ENCODE data around the gene HOXA7.

The HOXA7 gene

DNA sequence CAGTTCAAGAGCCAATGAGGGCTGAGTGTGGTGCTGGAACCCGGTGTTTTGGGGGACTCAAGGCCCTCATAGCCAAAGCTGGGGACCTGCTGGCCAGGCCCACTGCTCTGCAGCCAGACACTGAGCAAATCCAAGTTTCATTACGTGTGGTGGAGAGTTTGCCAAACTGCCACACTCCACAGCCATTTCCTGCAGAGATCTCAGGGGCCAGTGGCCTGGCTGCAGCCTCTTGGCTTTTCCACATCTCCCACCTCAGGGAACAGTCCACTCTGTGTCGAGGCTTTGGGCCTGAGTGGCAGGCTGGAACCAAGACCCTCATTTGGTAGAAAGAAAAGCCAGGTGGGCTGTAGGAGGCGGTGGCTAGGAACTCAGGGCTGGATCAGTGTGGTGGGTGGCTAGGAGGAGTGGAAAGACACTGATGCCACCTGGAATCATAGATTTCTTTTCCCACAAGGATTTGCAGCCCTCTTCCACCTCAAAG lies 25.4 kb upstream of the HOXA7 start:
- DNase-seq: no peak

DNA sequence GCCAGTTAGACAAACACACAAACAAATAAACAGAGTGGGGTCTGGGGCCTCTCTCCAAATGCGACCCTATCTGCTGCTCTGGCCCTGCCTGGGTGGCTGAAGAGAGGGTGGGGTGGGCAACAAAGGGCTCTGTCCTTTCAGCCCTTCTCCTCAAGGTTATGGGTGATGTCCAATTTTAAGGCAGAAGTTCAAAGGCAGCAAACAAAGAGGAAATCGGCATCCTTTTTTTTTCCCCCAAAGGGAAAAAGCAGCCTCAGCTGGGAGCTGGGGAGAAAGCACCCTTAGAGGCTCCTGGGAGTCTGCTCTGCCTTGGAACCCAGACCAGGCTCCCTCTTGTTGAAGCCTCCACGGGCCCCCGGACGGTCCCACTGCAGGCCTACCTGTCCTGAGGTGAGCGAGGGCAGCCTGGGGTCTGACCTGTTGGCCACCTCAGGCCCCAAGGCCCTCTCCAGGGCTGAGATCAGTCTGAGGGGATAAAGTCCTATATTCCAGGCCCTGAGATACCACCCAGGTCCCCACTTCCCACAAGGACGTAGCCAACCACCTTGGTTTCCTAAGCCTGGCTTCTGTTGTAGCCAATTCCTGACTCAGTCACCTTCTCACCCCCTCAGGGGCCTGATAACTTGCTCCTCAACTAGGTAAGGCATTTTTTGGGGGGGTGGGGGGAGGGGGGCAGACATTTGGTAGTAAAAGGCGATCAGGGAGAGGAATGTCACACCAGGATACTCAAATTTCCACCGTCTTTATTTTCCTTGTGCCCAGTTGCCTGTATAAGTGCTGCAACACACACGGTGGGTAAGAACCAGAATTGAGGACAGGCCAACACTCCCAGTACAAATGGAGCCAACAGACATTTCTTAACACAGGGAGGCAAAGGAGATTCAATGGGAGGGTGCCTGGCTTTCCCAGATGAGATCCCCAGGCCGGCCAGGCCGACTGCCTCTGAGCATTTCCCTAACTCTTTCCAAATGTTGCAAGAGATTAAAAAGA lies 24.3 kb upstream of the HOXA7 start:
- DNase-seq: no peak

DNA sequence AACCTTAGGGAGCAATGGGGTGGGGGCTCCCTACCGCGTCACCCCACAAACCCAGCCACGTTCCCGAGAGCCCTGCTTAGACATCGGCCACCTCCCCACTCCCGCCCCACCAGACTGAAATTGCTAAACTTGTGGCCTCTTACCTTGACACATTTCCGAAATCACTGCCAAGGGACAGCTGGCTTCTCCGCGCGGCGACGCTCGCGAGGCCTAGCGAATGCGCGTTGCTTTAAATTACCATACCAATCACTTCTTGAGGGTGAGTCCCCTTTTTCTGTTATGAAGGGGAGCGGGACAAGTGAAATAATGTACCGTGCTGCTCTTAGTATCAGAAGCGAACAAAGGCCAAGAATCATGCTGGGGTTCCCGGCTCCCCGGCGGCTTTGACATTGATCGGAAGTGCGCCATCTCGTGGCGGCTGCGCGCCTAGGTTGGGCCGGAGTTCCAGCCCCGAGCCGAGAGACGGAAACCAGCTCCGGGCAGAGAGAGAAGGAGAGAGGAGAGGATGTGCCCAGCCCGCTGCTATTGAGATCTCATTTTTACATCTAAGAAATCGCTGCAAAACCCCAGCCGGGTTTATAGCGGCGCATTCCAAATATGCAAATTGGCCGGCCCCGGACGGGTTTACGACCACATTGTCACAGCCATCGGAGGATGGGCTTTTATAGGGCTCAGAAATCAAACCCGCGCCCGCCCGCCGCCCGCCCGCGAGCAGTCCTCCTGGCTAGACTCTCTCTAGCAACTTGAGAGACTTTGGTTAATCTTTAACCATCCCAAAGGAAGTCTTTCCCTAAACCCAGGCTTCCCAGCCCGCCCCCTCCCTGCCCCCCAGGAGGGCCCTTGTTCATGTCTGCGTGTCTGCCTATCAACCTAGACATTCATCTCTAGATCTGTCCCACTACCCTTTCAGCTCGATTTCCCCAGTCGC lies 23.3 kb upstream of the HOXA7 start:
- peak; percentile 62 for DNase-seq

DNA sequence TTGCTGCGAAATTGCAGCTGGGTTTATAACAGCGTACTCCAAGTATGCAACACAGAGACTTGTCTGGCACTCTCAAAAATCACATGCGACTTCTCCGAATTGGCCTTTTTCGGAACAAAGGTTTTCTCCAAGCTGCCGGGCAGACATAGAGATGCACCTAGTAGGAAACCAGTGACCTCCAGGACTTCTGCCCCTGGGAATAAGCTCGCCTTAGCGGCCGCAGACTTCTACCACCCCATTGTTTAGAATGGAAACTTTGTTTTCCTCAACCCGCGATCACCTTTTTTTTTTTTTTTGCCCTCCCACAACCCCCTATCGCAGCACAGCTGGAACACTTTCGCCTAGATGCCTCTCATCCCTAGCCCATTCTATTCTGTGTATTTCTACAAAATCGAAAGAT lies 22.6 kb upstream of the HOXA7 start:
- no peak for DNase-seq

DNA sequence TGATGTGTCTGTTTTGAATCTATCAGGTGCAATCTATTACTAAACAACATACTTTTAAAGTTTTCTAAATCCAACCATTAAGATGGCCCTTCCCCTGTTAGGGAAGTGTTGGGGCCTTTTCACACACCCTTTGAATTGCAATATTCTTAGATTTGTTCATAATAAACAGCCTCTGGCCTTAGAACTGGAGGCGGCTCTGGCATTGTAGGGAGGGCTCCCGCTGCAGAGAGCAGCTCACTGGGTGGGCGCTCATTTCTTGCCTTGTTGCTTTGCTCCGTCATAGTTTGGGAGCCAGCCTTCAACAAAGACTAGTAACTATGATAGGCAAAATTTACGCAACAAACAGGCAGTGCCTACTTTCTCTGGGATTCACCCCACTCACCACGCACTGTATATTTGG lies 21.9 kb upstream of the HOXA7 start:
- DNase-seq: no peak

DNA sequence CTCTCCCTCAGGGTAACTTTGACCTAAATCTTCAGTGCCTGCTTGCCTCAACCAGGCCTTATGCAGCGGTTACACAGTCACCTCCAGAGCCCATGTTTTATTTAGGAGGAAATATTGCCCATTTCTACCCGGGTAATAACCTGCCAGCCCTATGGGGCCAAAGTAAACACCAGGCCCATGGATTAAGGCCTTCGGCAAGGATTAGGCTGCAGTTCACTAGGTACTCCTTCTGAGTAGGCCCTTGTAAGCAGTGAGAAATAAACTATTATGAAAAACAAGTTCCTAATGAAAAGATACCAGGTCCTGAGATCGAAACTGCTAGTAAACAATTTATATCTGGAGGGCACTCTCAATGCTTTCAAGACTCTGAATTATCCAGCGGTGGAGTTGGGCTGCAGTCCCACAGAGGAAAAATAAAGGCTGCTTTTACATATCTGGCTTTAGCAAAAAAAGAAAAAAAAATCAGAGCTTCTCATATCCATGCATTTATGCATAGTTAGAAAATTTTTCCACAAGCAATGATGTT lies 21.4 kb upstream of the HOXA7 start:
- no peak for DNase-seq

DNA sequence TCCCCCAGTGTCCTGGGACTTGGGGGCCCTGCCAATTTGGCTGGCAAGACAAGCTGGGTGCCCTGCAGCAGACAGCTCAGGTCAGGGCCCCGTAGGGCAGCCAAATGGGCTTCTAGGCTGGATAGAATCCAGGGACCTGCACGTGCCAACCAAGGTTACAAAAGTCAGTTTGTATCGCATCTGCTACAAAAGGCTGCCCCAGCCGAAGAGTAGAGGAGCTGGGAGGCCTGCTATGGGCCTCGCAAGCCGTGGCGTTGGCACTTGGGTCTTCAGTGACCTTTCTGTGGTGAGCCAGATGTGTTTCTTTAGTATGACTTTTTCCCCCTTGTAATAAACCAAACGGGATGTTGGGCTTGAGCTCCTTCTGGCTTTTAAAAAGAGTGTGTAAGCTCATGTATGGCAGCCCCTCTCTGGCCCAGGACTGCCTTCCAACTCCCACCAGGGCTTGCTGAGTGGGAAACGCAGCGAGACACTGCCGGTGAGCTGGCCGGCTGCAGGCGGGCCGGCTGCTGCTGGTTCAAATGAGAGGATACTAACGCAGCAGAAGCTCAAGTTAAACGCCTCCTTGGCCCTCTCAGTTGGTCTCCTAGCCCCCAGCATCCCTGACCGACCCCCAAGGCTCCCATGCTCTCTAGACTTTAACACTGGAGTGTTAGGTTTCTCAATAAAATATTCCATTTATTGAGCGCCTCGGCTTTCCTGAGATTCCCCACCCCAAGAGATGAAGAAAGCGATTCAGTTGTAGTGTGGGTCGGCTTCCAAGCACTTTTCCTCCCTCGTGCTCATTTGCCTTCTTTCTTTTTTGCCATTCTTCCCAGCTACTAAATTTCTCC lies 20.7 kb upstream of the HOXA7 start:
- DNase-seq: no peak

DNA sequence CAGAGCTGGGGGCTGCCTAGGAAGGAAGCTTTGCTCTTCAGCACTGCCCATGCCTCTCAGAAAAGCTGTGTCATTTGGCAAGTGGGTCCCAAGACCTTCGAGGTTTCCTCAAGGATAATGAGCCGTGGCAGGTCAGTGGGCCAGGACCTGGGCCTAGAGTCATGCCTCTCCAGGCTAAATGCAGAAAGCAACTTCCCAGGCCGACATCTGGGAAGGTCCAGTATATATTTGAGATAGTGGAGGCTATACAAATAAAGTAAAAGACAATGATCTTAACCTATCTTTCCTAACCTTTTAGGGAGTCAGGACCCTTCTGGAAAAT lies 20.0 kb upstream of the HOXA7 start:
- DNase-seq: no peak

DNA sequence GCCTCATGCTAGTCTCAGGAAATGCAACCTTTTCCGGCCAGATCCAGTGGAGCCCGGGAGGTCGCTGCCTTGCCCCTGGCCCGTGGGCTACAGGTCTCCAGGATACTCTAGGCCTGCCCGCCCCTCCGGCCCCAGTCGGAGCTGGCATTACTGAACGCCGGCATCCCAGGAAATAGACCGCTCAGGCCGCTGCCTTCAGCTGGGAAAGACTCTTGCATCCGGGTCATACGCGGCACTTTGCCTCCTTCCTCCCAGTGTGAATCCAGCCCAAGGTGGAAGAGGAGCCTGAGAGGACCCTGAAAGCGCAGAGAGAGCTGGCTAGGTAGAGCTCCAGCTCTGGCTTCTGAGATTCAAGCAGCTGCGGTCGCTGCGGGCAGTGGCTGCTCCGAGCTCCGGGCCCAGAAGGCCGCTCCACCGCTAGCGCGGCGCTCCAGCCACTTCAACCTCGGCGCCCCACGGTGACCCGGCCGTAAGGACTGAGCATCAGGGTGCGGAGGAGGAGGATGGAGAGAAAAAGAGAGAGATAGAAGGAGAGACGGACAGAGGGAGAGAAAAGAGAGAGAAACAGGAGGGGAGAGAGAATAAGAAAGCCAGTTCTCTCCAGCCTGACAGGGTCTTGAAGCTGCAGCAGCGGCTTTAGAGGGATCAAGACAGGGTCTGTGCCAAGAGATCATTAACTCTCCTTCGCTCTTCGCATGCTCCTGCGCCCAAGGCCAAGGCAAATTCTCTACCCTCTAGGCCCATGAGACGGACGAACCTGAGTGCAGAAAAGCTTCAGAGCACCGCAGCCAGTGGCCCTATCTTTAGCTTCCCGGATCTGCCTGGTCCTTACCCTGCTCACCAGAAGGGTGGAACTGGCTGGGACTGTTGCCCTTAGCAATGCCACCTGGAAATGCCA lies 19.4 kb upstream of the HOXA7 start:
- no peak for DNase-seq

DNA sequence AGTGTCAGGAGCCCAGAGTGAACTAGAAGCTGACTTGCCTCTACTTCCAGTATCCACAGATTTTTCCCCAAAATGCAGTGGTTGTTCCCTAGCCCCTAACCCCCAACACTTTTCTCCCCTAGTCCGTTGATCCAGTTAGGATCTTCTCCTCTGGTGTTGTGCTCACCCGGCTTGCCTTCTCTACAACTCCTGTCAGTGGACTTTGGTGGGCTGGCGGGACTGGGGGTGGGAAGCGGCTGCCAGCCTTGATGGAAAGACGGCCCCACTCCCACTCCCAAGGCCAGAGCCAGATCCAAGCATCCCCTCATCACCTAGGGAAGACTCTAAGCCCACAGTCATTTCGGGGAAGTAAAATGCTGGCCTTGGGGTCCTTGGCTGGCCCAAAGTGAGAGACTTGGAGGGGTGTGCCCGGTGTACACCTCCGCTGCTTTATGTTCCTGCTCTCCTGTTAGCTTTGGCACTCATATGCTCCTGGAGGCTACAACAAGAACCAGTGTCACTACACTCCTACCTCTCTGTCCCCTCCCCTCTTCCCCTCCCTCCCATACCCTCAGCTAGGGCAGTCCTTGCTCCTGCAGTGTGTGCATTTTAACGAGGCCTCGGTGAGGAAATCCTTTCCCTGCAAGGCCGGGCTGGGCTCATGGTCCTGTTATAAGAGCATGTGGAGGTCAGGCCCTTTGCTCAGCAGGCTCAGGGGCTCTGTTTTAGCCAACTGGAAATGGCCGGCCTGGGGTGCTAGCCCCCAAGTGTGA lies 18.6 kb upstream of the HOXA7 start:
- DNase-seq: no peak

DNA sequence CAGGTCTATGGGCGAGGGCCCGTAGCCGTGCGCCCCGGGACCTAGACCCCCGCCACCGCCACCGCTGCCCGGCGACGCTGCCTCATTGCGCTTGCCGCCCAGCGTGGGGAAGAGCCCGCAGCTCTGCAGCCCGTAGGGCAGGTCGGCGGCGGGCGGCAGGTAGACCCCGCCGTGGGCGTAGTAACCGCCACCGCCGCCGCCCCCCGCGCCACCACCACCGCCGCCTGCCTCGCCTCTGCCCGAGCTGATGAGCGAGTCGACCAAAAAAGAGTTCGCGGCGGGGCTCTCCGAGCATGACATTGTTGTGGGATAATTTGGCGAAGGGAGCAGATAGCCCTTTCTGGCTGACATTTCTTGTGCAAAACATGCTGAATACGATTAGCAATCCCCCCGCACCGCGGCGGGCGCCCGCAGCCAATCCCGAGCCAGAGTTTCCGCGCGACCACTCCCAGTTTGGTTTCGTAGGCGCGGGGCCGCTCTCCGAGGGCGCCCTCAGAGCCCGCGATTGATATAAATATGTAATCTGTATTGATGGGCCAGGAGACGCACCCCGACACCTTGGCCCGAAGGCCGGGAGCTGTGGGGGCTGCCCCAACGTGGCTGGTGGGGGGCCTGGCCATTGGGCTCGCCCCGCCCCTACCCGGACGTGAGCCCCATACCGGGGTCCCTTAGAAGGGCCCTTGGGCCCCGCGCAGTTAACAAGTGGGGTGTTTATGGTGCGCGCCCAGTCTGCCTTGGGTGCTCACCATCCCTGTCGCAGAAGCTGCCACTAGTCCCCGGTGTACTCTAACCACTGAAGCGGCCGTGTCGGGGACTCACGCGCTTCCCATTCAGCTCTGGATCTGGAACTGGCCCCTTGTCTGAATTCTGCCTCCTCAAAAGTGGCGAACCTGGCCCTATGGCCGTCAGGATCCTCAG lies 17.7 kb upstream of the HOXA7 start, which contains the start of gene HOXA10:
HOXA10 (minus strand) TSS at position 365 of the 918 bp plus-strand sequence; CDS start at position 351, 14 bp downstream.
- no peak for DNase-seq

DNA sequence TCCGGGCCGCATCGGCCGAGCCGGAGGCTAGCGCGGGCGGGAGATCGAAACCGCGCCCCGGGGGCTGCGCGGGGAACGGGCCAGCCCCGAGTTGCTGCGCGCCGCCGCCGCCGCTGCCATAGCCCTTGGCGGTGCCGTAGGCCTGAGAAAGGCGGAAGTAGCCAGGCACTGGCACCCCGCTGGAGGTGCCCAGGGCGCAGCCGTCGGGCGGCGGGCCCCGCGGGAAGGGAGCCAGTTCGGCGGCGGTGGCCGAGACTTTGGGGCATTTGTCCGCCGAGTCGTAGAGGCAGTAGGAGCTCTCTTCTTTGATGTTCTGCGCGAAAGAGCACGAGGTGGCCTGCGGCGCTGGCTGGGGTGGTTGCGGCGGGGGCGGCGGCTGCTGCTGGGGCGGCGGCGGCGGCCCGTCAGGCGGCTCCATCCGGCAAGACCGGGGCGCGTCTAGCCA lies 17.1 kb upstream of the HOXA7 start:
- no peak for DNase-seq

DNA sequence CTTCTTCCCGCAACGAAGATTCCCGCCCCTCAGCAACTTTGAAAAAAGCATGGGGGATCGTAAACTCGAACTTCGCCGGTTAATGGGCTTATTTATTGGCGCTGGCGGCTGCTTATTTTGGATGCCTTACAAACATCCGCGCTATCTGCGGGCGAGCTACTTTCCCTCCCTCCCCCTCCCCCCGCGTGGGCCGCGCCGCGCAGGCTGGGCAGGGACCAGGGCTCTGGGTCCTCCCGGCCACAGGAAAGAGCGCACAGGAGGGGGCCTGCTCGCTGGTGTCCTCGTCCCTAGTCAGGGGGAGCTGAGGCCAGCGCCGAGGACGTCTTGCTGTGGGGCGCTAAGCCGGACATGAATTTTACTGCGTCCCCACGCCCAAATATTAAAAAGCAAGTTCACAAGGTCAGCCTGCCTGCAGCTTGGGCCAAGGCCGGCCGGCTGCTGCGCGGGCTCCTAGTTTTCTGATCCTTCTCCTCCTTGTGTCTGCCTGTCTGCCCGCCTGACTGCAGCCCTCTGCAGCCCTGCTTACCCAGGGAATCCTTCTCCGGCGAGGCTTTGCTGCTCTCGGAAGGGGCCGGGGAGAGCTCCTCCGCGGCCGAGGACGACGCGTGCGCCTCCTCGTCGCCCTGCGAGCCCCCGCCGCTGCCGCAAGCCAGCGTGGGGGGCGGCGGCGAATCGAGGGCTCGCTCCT lies 16.5 kb upstream of the HOXA7 start:
- no peak for DNase-seq

DNA sequence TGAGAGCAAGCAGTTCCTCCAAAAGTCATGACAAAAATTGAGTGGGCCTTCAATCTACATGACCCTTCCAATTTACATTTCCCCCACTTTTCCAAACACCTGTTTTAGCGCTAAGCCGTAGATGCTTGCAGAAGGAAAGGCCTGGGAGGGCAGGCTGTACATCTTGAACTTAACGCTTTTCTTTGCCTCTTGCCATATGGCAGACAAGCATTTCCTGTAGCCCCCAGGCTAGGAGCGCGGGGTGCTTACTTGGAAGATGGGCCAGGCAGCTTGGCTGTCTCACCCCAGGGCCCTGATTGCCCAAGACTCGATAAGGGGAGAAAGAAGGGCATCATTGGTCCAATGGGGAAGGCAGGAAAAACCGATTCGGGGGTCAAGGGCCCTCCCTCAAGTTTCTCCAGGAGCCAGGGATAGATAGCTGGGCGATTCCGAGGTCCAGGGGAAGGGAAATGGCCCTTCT lies 15.9 kb upstream of the HOXA7 start:
- DNase-seq: no peak

DNA sequence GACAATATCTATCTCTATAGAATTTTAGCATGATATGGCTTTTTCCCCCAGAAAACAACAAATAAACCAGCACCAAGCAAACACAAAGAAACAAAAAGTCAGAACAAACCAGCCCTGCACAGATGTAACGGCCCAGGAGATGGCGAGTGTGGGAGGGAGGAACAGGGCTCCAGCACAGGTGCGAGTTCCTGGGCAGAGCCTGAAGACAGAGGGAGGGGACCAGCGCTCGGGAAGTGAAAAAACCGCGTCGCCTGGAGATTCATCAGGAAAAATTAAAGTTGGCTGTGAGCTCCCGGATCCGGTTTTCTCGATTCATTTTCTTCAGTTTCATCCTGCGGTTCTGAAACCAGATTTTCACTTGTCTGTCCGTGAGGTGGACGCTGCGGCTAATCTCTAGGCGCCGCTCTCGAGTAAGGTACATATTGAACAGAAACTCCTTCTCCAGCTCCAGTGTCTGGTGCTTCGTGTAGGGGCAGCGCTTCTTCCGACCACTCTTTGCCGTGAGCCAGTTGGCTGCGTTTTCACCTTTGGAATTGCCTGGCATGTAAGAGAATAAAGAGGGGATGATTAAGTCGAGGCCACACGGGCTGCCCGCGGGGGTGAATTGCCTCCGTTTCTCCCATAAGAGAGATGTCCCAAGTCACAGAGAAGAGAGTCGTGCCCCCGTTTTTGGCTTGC lies 15.3 kb upstream of the HOXA7 start:
- DNase-seq: no peak

DNA sequence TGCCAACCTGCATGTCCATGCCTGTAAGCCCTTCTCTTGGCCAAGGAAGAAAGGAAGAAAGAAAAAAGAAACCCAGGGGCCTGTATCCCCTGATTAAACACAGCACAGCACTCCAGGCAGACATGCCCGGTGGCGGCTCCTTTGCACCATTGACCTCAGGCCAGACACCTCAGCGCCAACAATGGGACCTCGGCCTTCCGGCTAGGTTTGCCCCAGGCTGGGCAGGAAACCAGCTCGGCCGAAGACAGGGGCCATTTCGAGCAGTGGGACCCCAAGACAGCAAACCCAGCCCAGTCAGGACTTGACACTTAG lies 14.8 kb upstream of the HOXA7 start:
- DNase-seq: no peak

DNA sequence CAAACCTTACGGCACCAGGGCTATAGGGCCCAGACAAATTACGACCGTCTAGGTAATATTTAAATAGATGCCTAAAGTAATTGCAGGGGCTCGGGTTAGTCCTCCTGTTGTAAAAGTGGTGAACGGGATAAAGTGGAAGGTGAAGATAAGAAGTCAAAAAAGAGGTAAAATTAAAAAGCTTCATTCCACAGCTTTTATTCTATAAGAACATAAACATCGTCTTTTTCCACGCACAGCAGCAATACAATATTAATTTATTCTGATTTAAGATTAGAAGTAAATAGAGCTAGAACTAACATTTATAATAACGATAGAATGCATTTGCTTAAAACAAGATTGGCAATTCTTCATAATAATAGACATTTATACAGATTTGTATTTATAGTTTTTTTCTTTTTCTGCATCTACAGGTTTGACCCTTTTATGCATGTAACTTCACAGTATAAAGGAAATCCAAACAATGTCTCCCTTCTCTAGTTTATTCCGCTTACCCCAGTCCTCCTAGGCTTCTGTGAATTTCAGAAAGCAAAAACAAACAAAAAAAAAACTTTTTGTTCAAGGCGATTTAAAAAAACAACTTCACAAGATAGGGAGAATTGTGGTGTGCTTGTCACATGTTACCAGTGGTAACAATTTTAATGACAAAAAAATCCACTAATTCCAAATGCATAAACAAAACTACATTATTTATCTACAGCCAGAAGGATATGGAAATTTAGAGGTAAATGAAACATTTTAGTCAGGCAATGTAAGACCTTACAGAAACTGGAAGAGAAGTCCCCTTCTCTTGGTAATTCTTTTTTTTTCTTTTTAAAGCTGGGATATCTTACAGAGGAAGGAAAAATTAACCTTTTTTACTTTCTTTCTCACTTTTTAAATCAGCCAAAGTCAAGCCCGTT lies 14.2 kb upstream of the HOXA7 start:
- no peak for DNase-seq

Data from activated CD4-positive, alpha-beta T cell treated with anti-CD3 and anti-CD28 coated beads, Interleukin-2, amount 50 U/mL, for 1 hour (primary cell).